HCT116 (cell line): ENCODE results near the gene FAM13A. TPM values are rescaled to one million over a fixed set of nuclear protein-coding genes. Genes with fewer than 3 reads are reported as not detected.

Source experiments
- ATAC-seq: fragments of 200-7000 bp; cut with Tn5 transposase; 2 replicates; pipeline ENCODE4 v1.9.1; 2020; ENCODE audit warnings: mild to moderate bottlenecking, moderate library complexity
- BruUV-seq: library from RNA; stranded (reverse); fragments of 400-500 nt; replicated peaks from 2 replicates; lab custom pipeline; 2021; lab: Mats Ljungman, UMichigan
- CTCF ChIA-PET: fragments of 300-600 bp; sonication (Branson Sonifier 250); formaldehyde crosslinking; loops from one replicate; lab custom pipeline; 2021; ENCODE audit warnings: antibody characterized with exemption; lab: Charles Lee
- POLR2A ChIA-PET: fragments of 300-600, 350-600 bp; sonication (Branson Sonifier 250); formaldehyde crosslinking; loops from one replicate; lab custom pipeline; 2021; ENCODE audit warnings: antibody characterized with exemption; lab: Charles Lee
- RAD21 ChIA-PET, 2 experiments: fragments of 300-600 bp; sonication (Branson Sonifier 250); formaldehyde crosslinking; loops; one replicate each; lab custom pipeline; 2023; ENCODE audit warnings: low total read pairs in 2 of 2; ENCODE audit not compliant: uncharacterized antibody in 2 of 2, unreplicated experiment in 2 of 2, low non-redundant PET in 1 of 2; lab: Charles Lee
- DNase-seq: peaks from one replicate; pipeline ENCODE4 v3.0.0-alpha.2; 2010; ENCODE audit warnings: low read depth, low spot score
- H2AFZ ChIP-seq: fragments of 200-600 bp; shearing (Covaris generic), sonication (generic); 2 replicates; pipeline ENCODE4 v1.6.1; 2017; ENCODE audit warnings: low read depth, mixed run types, mixed read lengths, antibody characterized with exemption, low read length; ENCODE audit not compliant: poor library complexity, severe bottlenecking
- H3K27ac ChIP-seq: 2 replicates; pipeline ENCODE4 v1.5.1; 2012; ENCODE audit warnings: low read depth, low read length
- H3K27me3 ChIP-seq: fragments of 200-600 bp; sonication (generic); 2 replicates; pipeline ENCODE4 v1.6.1; 2016; ENCODE audit warnings: mixed run types, low read length, mixed read lengths; ENCODE audit not compliant: insufficient read depth
- H3K36me3 ChIP-seq, 2 experiments: fragments of 200-500 bp in 1 of 2; fragments of 200-600 bp in 1 of 2; sonication (Bioruptor generic) in 1 of 2; sonication (generic) in 1 of 2; 2 replicates each; pipeline versions ENCODE4 v1.5.1 to v1.6.1; 2014 to 2016; ENCODE audit warnings: low read length in 2 of 2, inconsistent platforms in 1 of 2, mixed read lengths in 1 of 2, mixed run types in 1 of 2; ENCODE audit not compliant: insufficient read depth in 2 of 2, control insufficient read depth in 1 of 2
- H3K4me1 ChIP-seq, 2 experiments: fragments of 200-600 bp in 1 of 2; sonication (generic) in 1 of 2; 2 replicates each; pipeline versions ENCODE4 v1.5.1 to v1.6.1; 2012 to 2017; ENCODE audit warnings: low read length in 2 of 2, inconsistent platforms in 1 of 2, mild to moderate bottlenecking in 1 of 2, mixed read lengths in 1 of 2, mixed run types in 1 of 2, moderate library complexity in 1 of 2; ENCODE audit not compliant: insufficient read depth in 2 of 2, control insufficient read depth in 1 of 2
- H3K4me2 ChIP-seq: fragments of 200-600 bp; sonication (generic); 2 replicates; pipeline ENCODE4 v1.6.1; 2017; ENCODE audit warnings: mixed run types, low read length, mixed read lengths
- H3K4me3 ChIP-seq, 2 experiments: fragments of 200-600 bp in 1 of 2; sonication (generic) in 1 of 2; replicated peaks in 1 of 2; 2 replicates each; pipeline ENCODE4 v1.5.1; 2011 to 2016; ENCODE audit warnings: low read length in 2 of 2, control low read depth in 1 of 2, low read depth in 1 of 2, mild to moderate bottlenecking in 1 of 2, mixed read lengths in 1 of 2, mixed run types in 1 of 2
- H3K79me2 ChIP-seq: fragments of 200-600 bp; sonication (generic); 2 replicates; pipeline ENCODE4 v1.6.1; 2017; ENCODE audit warnings: mild to moderate bottlenecking, mixed run types, low read length, moderate library complexity, mixed read lengths; ENCODE audit not compliant: insufficient read depth
- H3K9ac ChIP-seq: fragments of 200-600 bp; sonication (generic); 2 replicates; pipeline ENCODE4 v1.6.1; 2016; ENCODE audit warnings: low read length, mixed read lengths
- H3K9me2 ChIP-seq: fragments of 200-600 bp; sonication (generic), shearing (Covaris generic); 2 replicates; pipeline ENCODE4 v1.6.1; 2017; ENCODE audit warnings: mixed run types, mild to moderate bottlenecking, moderate library complexity; ENCODE audit not compliant: insufficient read depth
- H3K9me3 ChIP-seq, 2 experiments: fragments of 200-500 bp in 1 of 2; fragments of 200-600 bp in 1 of 2; sonication (Bioruptor generic) in 1 of 2; sonication (generic) in 1 of 2; 2 replicates each; pipeline ENCODE4 v1.6.1; 2014 to 2017; ENCODE audit warnings: low read length in 2 of 2, mixed read lengths in 2 of 2, inconsistent platforms in 1 of 2, low read depth in 1 of 2, mild to moderate bottlenecking in 1 of 2, mixed run types in 1 of 2, moderate library complexity in 1 of 2; ENCODE audit not compliant: control insufficient read depth in 1 of 2, insufficient read depth in 1 of 2
- H4K20me1 ChIP-seq: fragments of 200-600 bp; sonication (generic), shearing (Covaris generic); 2 replicates; pipeline ENCODE4 v1.6.1; 2017; ENCODE audit warnings: mixed run types, mild to moderate bottlenecking, moderate library complexity; ENCODE audit not compliant: insufficient read depth
- ATF3 ChIP-seq: IDR thresholded peaks from 2 replicates; pipeline ENCODE4 v1.6.1; 2012
- CBX3 ChIP-seq: IDR thresholded peaks from 2 replicates; pipeline ENCODE4 v1.6.1; 2012; ENCODE audit warnings: low read depth
- EGR1 ChIP-seq: IDR thresholded peaks from 2 replicates; pipeline ENCODE4 v1.6.1; 2012; ENCODE audit warnings: low read depth
- EZH2phosphoT487 ChIP-seq: fragments of 200-600 bp; IDR thresholded peaks from 2 replicates; pipeline ENCODE4 v1.6.1; 2018; ENCODE audit warnings: antibody characterized with exemption, borderline replicate concordance
- POLR2A ChIP-seq: IDR thresholded peaks from 2 replicates; pipeline ENCODE4 v1.7.0; 2011; ENCODE audit warnings: borderline replicate concordance; ENCODE audit not compliant: insufficient read depth, insufficient read length; ENCODE audit errors: extremely low read depth
- RAD21 ChIP-seq: IDR thresholded peaks from 2 replicates; pipeline ENCODE4 v1.6.1; 2012; ENCODE audit warnings: low read depth, mild to moderate bottlenecking
- SRF ChIP-seq: IDR thresholded peaks from 2 replicates; pipeline ENCODE4 v1.6.1; 2012; ENCODE audit warnings: low read depth
- ZFX ChIP-seq: fragments of 450-650 bp; IDR thresholded peaks from 2 replicates; pipeline ENCODE4 v1.6.1; 2017
- intact Hi-C: fragments of 100-400 bp; cut with micrococcal nuclease; formaldehyde crosslinking; loops from 2 replicates; pipeline ENCODE4 v1.10.0; 2022
- total RNA-seq: library from RNA; stranded (reverse); gene quantifications from one replicate; pipeline ENCODE4 v1.2.1, GENCODE V29; 2021; ENCODE audit not compliant: unreplicated experiment
- TF ChIP-seq, protein P1 (sequence below): IDR thresholded peaks from 2 replicates; pipeline ENCODE4 v1.6.1; 2012; ENCODE audit warnings: low read depth

The FAM13A gene
- total RNA-seq, 1 experiment from 2014 or later: 17.2 TPM

- no peaks in the 10 kb centered on the region for H3K9me2 ChIP-seq
- H3K27ac ChIP-seq: no peak overlapping the region
- H3K9me3 ChIP-seq: no peaks in the 10 kb centered on the region
- no TSS peak for BruUV-seq
- no peak overlapping the region for H3K4me2 ChIP-seq
- no peaks in the 10 kb centered on the region for H3K27me3 ChIP-seq
- H3K79me2 ChIP-seq: no peaks in the 10 kb centered on the region
- intact Hi-C loops: no loop called here
- no peak overlapping the region for H2AFZ ChIP-seq
- ATAC-seq (no peak), DNase-seq (no peak)
- no peak overlapping the region for H3K4me3 ChIP-seq
- POLR2A ChIA-PET: no interaction called here
- RAD21 ChIA-PET: no interaction called here
- no peaks in the 10 kb centered on the region for H3K36me3 ChIP-seq
- no peaks in the 10 kb centered on the region for H4K20me1 ChIP-seq
- TF ChIP-seq ATF3 (no peak), EGR1 (no peak), EZH2phosphoT487 (no peak), SRF (no peak), ZFX (no peak), RAD21 (no peak), POLR2A (no peak), CBX3 (no peak)
- TF ChIP-seq, protein P1, sequence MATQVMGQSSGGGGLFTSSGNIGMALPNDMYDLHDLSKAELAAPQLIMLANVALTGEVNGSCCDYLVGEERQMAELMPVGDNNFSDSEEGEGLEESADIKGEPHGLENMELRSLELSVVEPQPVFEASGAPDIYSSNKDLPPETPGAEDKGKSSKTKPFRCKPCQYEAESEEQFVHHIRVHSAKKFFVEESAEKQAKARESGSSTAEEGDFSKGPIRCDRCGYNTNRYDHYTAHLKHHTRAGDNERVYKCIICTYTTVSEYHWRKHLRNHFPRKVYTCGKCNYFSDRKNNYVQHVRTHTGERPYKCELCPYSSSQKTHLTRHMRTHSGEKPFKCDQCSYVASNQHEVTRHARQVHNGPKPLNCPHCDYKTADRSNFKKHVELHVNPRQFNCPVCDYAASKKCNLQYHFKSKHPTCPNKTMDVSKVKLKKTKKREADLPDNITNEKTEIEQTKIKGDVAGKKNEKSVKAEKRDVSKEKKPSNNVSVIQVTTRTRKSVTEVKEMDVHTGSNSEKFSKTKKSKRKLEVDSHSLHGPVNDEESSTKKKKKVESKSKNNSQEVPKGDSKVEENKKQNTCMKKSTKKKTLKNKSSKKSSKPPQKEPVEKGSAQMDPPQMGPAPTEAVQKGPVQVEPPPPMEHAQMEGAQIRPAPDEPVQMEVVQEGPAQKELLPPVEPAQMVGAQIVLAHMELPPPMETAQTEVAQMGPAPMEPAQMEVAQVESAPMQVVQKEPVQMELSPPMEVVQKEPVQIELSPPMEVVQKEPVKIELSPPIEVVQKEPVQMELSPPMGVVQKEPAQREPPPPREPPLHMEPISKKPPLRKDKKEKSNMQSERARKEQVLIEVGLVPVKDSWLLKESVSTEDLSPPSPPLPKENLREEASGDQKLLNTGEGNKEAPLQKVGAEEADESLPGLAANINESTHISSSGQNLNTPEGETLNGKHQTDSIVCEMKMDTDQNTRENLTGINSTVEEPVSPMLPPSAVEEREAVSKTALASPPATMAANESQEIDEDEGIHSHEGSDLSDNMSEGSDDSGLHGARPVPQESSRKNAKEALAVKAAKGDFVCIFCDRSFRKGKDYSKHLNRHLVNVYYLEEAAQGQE: no peak
- H3K4me1 ChIP-seq: no peaks in the 10 kb centered on the region
- CTCF ChIA-PET: no interaction called here
- no peak overlapping the region for H3K9ac ChIP-seq
Observed at GRCh38 chr4:88981993-88982392, 75.0 kb downstream of the FAM13A start.
